GM18498 (cell line): Measurements from ENCODE around the gene DIPK1A.

Experiments used
- ATAC-seq: cut with Tn5 transposase; IDR thresholded peaks from one replicate; pipeline ENCODE4 v1.9.1; 2021; ENCODE audit warnings: mild to moderate bottlenecking, moderate library complexity; ENCODE audit not compliant: unreplicated experiment

DIPK1A gene

GRCh38 chr1:92843429-92844352 is 117.6 kb downstream of the DIPK1A start:
- no peak for ATAC-seq

- no peak for ATAC-seq
Observed at GRCh38 chr1:92843046-92843423, 118.2 kb downstream of the DIPK1A start.

DNA sequence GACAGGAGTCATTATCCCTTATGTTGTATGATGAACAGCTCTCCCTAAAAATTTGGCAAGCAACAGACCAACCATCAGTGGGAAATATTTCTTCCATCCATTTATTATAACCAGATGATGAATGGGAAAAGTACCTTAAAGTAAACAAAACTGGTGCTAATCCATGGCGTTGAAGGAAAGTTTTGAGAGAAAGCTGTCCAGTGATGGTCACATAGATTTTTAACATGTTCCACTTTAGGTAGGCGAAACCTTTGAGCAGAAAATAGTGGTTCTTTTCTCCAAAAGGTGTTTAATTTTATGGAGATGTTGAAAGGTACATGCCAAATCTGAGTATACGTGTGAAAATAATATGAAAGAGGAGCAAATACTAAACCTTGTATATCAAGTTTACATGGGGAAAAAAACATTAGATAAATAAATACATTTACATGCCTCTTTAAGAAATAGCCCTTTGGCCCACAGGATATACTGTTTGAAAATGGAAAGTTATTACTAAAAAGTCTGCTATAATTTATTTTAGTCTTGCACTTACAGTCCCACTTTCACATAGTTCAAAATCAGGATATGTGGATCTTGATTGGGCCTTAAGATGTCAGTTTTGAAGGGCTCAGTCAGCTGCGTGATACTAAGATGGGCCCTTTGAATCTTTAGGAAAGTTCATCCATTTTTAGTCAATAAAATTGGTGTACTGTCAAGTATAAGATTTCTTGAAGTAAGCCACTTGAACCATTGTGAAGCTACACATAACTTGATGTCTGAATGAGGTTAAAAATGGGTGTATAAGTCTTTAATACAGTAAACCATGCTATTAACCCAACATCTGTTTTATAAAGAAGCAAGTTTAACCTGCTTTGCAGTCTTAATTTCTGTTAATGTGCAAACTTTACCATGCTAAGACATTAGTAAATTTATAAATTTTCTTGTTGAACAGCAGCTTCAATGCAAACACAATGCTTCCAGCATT is 118.9 kb downstream of the DIPK1A start:
- no peak for ATAC-seq

GRCh38 chr1:92840600-92840999 is 120.7 kb downstream of the DIPK1A start:
- no peak for ATAC-seq

GRCh38 chr1:92839442-92839841 is 121.8 kb downstream of the DIPK1A start:
- no peak for ATAC-seq

DNA sequence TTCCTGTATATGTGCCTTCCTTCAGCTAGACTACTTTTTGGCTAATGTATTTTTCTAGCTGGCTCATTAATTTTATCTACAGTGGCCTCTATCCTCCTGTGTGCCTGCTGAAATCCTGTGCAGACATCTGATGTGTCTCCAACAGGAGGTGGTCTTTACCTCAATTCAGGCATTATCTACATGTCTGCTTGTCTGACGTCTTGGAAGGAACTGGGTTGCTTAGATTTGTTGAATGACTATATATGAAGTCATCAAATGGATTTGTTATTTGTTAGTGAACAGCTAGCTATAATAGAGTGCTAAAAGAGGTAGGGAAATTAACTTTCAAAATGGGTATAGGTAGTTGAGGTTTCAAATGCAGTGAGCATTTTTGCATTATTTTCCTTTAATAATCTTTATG is 122.7 kb downstream of the DIPK1A start:
- no peak for ATAC-seq

GRCh38 chr1:92837062-92837461 is 124.2 kb downstream of the DIPK1A start:
- ATAC-seq = no peak

DNA sequence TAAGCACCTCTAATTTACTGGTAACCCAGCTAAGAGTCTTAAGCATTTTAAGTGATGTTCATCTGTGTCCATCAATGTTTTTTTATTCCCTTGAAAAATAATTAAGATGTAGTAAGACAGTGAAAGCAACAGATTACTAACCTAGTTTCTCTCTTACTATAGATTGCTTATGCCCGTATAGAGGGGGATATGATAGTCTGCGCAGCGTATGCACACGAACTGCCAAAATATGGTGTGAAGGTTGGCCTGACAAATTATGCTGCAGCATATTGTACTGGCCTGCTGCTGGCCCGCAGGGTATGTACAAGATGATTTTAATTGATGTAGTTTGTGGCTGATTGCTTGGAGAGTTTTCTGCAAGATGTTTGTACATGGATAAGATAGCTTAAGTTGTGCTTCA is 126.6 kb downstream of the DIPK1A start:
- ATAC-seq = no peak

DNA sequence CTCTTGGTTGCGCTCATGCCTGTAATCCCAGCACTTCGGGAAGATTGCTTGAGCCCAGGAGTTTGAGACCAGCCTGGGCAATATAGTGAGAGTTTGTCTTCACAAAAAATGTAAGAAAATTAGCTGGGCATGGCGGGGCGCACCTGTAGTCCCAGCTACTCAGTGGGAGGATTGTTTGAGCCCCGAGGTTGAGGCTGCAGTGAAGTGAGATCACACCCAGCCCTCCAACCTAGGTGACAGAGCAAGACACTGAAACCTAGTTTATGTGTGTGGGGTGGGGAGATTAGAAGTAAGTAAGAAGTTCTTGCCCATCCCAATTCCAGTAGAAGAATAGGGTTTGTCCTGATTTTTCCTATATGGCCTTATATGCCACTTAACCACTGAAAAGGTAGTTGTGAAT is 127.4 kb downstream of the DIPK1A start:
- no peak for ATAC-seq

DNA sequence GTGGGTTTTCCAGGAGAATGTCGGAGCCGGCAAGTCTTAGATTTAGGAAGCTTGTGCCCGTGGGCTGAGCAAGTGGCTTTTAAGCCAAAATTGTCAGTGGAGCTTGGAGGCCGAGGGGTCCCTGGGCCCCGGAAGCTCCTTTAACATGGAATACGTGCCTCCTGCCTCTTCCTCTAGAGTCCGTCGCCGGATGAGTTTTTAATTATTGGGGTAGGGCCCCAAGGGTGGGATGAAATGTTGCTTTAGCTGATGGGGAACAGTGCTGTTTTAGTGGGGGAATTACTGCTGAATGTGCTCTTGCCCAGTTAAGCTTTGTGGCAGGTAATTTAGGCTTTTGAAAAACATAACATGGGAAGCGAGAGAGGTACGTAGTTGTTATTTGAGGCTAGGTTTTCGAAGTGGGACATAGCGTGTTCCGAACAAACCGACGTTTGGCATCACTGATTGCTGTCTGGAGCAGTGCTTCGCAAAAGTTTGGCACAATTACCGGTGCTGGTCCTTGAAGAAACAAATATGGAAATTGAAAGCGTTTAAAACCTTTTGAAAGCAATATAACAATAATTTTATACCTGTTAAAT is 128.6 kb downstream of the DIPK1A start:
- peak; percentile 1 for ATAC-seq

DNA sequence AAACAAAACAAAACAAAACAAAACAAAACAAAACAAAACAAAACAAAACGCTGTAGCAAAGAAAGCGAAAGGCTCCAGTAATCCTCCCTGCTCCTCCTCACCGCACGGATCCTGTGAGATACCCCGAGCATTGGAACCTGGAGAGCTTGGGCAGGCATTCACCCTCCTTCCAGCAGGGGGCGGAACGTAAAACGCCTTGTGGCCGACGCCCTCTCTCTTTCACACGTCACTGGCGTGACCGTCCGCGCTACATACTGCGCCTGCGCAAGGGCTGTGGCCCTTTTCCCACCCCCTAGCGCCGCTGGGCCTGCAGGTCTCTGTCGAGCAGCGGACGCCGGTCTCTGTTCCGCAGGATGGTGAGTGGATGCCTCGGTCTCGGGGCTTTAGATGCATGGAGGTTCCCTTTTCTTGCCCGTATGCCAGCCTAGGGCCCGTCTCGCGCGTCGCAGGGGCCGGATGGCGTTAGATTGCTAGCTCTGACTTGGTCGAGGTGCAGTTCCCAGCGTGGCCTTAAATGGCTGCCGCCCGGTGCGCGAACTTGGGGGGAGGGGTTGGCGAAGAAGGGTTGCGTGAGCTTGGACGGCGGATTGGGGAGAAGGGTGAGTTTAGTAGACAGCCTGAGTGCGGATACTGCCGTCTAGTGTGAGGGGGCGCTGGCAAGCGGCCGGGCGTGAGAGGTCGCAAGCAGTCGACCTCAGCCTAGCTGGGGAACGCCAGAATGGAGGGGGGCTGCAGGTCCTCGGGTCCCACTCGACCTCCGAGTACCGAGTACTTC is 129.3 kb downstream of the DIPK1A start, which contains the start of gene RPL5:
Gene RPL5, plus strand, starts transcription at position 279 of the 775 bp plus-strand sequence. Its CDS starts 75 bp downstream, at position 354.
- ATAC-seq = peak; percentile 92

- no peak for ATAC-seq
Observed at GRCh38 chr1:92831368-92831761, 129.9 kb downstream of the DIPK1A start.

DNA sequence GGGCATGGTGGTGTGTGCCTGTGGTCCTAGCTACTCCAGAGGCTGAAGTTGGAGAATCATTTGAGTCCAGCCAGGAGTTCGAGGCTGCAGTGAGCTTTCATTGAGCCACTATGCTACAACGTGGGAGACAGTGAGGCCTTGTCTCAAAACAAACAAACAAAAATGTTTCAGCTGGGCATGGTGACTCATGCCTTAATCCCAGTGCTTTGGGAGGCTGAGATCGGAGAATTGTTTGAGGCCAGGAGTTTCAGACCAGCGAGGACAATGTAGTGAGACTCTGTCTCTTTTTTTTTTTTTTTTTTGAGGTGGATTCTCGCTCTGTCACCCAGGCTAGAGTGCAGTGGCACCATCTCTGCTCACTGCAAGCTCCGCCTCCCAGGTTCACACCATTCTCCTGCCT is 134.5 kb downstream of the DIPK1A start:
- ATAC-seq = no peak

- ATAC-seq = no peak
Observed at GRCh38 chr1:92822879-92823278, 138.4 kb downstream of the DIPK1A start.

- ATAC-seq = no peak
Observed at GRCh38 chr1:92820551-92820950, 140.7 kb downstream of the DIPK1A start.

- ATAC-seq = no peak
Observed at GRCh38 chr1:92820024-92820423, 141.2 kb downstream of the DIPK1A start.

GRCh38 chr1:92817986-92818764 is 143.1 kb downstream of the DIPK1A start:
- ATAC-seq = peak; percentile 77

GRCh38 chr1:92817137-92817697 is 144.0 kb downstream of the DIPK1A start:
- no peak for ATAC-seq

- ATAC-seq = no peak
Observed at GRCh38 chr1:92816732-92817131, 144.5 kb downstream of the DIPK1A start.
